ENCODE results near the gene TRPM5. TPM values are rescaled to one million over a fixed set of nuclear protein-coding genes. Genes with fewer than 3 reads are reported as not detected.

Gene TRPM5
- total RNA-seq, 4 donors from 2014 or later = not detected

GRCh38 chr11:2477936-2478335, 33.6 kb upstream of the TRPM5 start:
- Histone ChIP-seq H3K27ac (no peak overlapping the region), H3K4me3 (no peak overlapping the region), H3K9me3 (no peaks in the 10 kb centered on the region), H3K4me1 (no peaks in the 10 kb centered on the region), H3K36me3 (no peaks in the 10 kb centered on the region), H3K27me3 (peaks cover 3 to 6% (median 5%) of the 10 kb centered on the region in 3 donors)
- ATAC-seq (no peak), DNase-seq (no peak)
- TF ChIP-seq CTCF (IDR thresholded peaks at IDR 0.05 in 4 of 5, conservative IDR thresholded peaks at IDR 0.05 in 1 of 5) = no peak
- no peak for TF ChIP-seq POLR2A (IDR thresholded peaks at IDR 0.05)
- intact Hi-C loops (cut with DNase I; ENCODE audit: low total_unique reads) (no loop called here), in situ Hi-C loops (cut with MboI; ENCODE audit: low sequenced_read_pairs in 4 of 4) (no loop called here)

DNA sequence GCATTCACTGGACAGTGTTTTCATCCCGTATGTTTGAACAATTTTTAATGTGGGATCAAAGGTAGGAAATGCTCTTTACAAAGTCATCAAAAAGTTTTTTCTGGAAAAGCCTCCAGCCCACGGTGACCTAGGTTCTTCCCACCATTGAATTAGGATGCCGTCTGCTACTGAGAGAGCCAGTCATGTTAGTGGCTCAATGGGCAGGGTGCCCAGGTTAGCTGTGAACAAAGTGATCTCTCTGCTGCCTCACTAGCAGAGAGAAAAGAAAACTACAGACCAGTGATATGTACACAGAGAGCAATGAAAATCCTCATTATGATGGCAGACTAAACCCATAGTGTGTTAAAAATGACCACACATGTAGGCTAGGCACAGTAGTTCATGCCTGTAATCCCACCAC, 32.9 kb upstream of the TRPM5 start:
- ATAC-seq (no peak), DNase-seq (no peak)
- H3K36me3 ChIP-seq = no peaks in the 10 kb centered on the region
- TF ChIP-seq POLR2A (IDR thresholded peaks at IDR 0.05) = no peak
- no peak for TF ChIP-seq CTCF (IDR thresholded peaks at IDR 0.05 in 4 of 5, conservative IDR thresholded peaks at IDR 0.05 in 1 of 5)
- no peaks in the 10 kb centered on the region for H3K4me1 ChIP-seq
- intact Hi-C loops (cut with DNase I; ENCODE audit: low total_unique reads) (no loop called here), in situ Hi-C loops (cut with MboI; ENCODE audit: low sequenced_read_pairs in 4 of 4) (no loop called here)
- no peak overlapping the region for H3K4me3 ChIP-seq
- no peak overlapping the region for H3K27ac ChIP-seq
- no peaks in the 10 kb centered on the region for H3K9me3 ChIP-seq
- peaks cover 2 to 6% (median 3%) of the 10 kb centered on the region in 3 donors for H3K27me3 ChIP-seq

GRCh38 chr11:2475136-2475918, 31.0 kb upstream of the TRPM5 start:
- in situ Hi-C loops (cut with MboI; ENCODE audit: low sequenced_read_pairs in 4 of 4) (no loop called here), intact Hi-C loops (cut with DNase I; ENCODE audit: low total_unique reads) (no loop called here)
- Histone ChIP-seq H3K27ac (no peak overlapping the region), H3K27me3 (peaks cover 3 to 6% (median 3%) of the 10 kb centered on the region in 3 donors), H3K9me3 (no peaks in the 10 kb centered on the region), H3K36me3 (no peaks in the 10 kb centered on the region), H3K4me1 (no peaks in the 10 kb centered on the region), H3K4me3 (no peak overlapping the region)
- DNase-seq (no peak), ATAC-seq (no peak)
- no peak for TF ChIP-seq POLR2A (IDR thresholded peaks at IDR 0.05)
- no peak for TF ChIP-seq CTCF (IDR thresholded peaks at IDR 0.05 in 4 of 5, conservative IDR thresholded peaks at IDR 0.05 in 1 of 5)

- intact Hi-C loops (cut with DNase I; ENCODE audit: low total_unique reads) (no loop called here), in situ Hi-C loops (cut with MboI; ENCODE audit: low sequenced_read_pairs in 4 of 4) (no loop called here)
- no peaks in the 10 kb centered on the region for H3K36me3 ChIP-seq
- peaks cover 3 to 6% (median 6%) of the 10 kb centered on the region in 3 donors for H3K27me3 ChIP-seq
- no peaks in the 10 kb centered on the region for H3K9me3 ChIP-seq
- no peak overlapping the region for H3K4me3 ChIP-seq
- no peaks in the 10 kb centered on the region for H3K4me1 ChIP-seq
- TF ChIP-seq CTCF (IDR thresholded peaks at IDR 0.05 in 4 of 5, conservative IDR thresholded peaks at IDR 0.05 in 1 of 5) = no peak
- no peak for TF ChIP-seq POLR2A (IDR thresholded peaks at IDR 0.05)
- no peak for DNase-seq
- no peak for ATAC-seq
- no peak overlapping the region for H3K27ac ChIP-seq
Measured at GRCh38 chr11:2474059-2474901, 30.0 kb upstream of the TRPM5 start.

Data from gastrocnemius medialis (tissue), 4 donors.